VCaP (cell line): Measurements from ENCODE around the gene PLAC8L1.

Experiments used
- H3K27ac ChIP-seq: fragments of 450-650 bp; 2 replicates; pipeline ENCODE4 v1.5.1; 2017
- CTCF ChIP-seq: fragments of 450-650 bp; conservative IDR thresholded peaks from 2 replicates; pipeline ENCODE4 v1.5.1; 2017; ENCODE audit warnings: mild to moderate bottlenecking, moderate library complexity

Gene PLAC8L1

GRCh38 chr5:146079695-146080373, 25.5 kb downstream of the PLAC8L1 start:
- TF ChIP-seq CTCF: no peak
- no peak overlapping the region for H3K27ac ChIP-seq

- H3K27ac ChIP-seq: no peak overlapping the region
- no peak for TF ChIP-seq CTCF
These were observed 26.8 kb downstream of the PLAC8L1 start for GRCh38 chr5:146078566-146078965.

GRCh38 chr5:146076455-146076854, 28.9 kb downstream of the PLAC8L1 start:
- H3K27ac ChIP-seq: no peak overlapping the region
- TF ChIP-seq CTCF: no peak

GRCh38 chr5:146076028-146076427, 29.3 kb downstream of the PLAC8L1 start:
- H3K27ac ChIP-seq: no peak overlapping the region
- TF ChIP-seq CTCF: no peak

GRCh38 chr5:146073239-146073900, 32.0 kb downstream of the PLAC8L1 start:
- TF ChIP-seq CTCF: no peak
- no peak overlapping the region for H3K27ac ChIP-seq

- TF ChIP-seq CTCF: no peak
- H3K27ac ChIP-seq: no peak overlapping the region
These were observed 32.8 kb downstream of the PLAC8L1 start for GRCh38 chr5:146072595-146072994.

GRCh38 chr5:146071171-146071570, 34.2 kb downstream of the PLAC8L1 start:
- no peak for TF ChIP-seq CTCF

More at GRCh38 chr5:146071171-146071570, 34.2 kb downstream of the PLAC8L1 start:
- H3K27ac ChIP-seq: no peak overlapping the region
